Naive thymus-derived CD8-positive, alpha-beta T cell (primary cell): ENCODE measurements around the gene S100A5. TPM values are rescaled to one million over a fixed set of nuclear protein-coding genes. Genes with fewer than 3 reads are reported as not detected.

Experiments used
- ATAC-seq, 2 donors: fragments of 150-1000 bp; cut with Tn5 transposase in 1 of 2; sonication (Bioruptor Pico), chemical (Tn5 transposase) in 1 of 2; 1 replicate in 1 of 2; 2 replicates in 1 of 2; pipeline ENCODE4 v1.10.0; 2021; ENCODE audit warnings: mild to moderate bottlenecking in 2 of 2, moderate library complexity in 2 of 2
- POLR2A ChIA-PET: fragments of 350-600 bp; sonication (Branson Sonifier 250); formaldehyde crosslinking; loops from one replicate; lab custom pipeline; 2021; ENCODE audit warnings: antibody characterized with exemption; lab: Charles Lee
- DNase-seq, 10 donors: peaks; one replicate each; pipeline versions ENCODE4 v3.0.0 to v3.0.0-alpha.2; 2020 to 2022
- H3K27ac Mint-ChIP-seq, 10 donors: one replicate each; pipeline ENCODE4 v1.8.0; 2020 to 2022; ENCODE audit warnings: mild to moderate bottlenecking in 10 of 10, mixed read lengths in 10 of 10, moderate library complexity in 4 of 10, inconsistent platforms in 1 of 10
- H3K27me3 Mint-ChIP-seq, 5 donors: one replicate each; pipeline ENCODE4 v1.8.0; 2021 to 2022; ENCODE audit warnings: mixed read lengths in 5 of 5
- H3K36me3 Mint-ChIP-seq, 3 donors: one replicate each; pipeline ENCODE4 v1.8.0; 2020 to 2022; ENCODE audit warnings: mixed read lengths in 3 of 3, mild to moderate bottlenecking in 2 of 3, inconsistent platforms in 1 of 3
- H3K4me1 Mint-ChIP-seq, 4 donors: one replicate each; pipeline ENCODE4 v1.8.0; 2021 to 2022; ENCODE audit warnings: mixed read lengths in 4 of 4
- H3K4me3 Mint-ChIP-seq, 10 donors: one replicate each; pipeline ENCODE4 v1.8.0; 2020 to 2022; ENCODE audit warnings: mild to moderate bottlenecking in 10 of 10, mixed read lengths in 10 of 10, moderate library complexity in 6 of 10, inconsistent platforms in 1 of 10
- H3K9me3 Mint-ChIP-seq, 9 donors: one replicate each; pipeline ENCODE4 v1.8.0; 2020 to 2022; ENCODE audit warnings: mixed read lengths in 9 of 9, mild to moderate bottlenecking in 3 of 9, inconsistent platforms in 1 of 9, moderate library complexity in 1 of 9
- polyA plus RNA-seq, 3 donors: library from polyadenylated mRNA; unstranded; fragments of 300-500 nt; fragmentation: Illumina TruSeq; gene quantifications; one replicate each; pipeline ENCODE4 v1.2.3, GENCODE V29; 2021
- total RNA-seq, 8 experiments: library from RNA in 2 of 8; stranded (reverse) in 2 of 8; gene quantifications; one replicate each; pipeline ENCODE4 v1.2.3 and lab custom pipeline; 2021 to 2026

Gene S100A5
- total and polyA plus RNA-seq, 5 experiments from 2014 or later: 0.63 to 1.4 (median 0.78) TPM; not detected in 2

GRCh38 chr1:153544453-153545066, 3.8 kb upstream of the S100A5 start:
- no peaks in the 10 kb centered on the region for H3K9me3 Mint-ChIP-seq
- POLR2A ChIA-PET: interaction anchor here (0.7 to 9.7 kb wide), 16 partner anchors 10 to 401 kb away, joined by 3 to 340 read pairs (median 6); partner anchors contain the start of genes CHTOP, ILF2, S100A2 and S100A6
- peak overlapping the region; percentile 88 to 97 (median 92) for H3K4me3 Mint-ChIP-seq
- peak overlapping the region; percentile 96 to 99 (median 97) for H3K27ac Mint-ChIP-seq
- ATAC-seq (no peak), DNase-seq (no peak)
- peaks cover 59 to 88% (median 82%) of the 10 kb centered on the region in 4 donors for H3K4me1 Mint-ChIP-seq
- no peaks in the 10 kb centered on the region for H3K27me3 Mint-ChIP-seq
- peaks cover 0 to 21% (median 12%) of the 10 kb centered on the region in 3 donors for H3K36me3 Mint-ChIP-seq

GRCh38 chr1:153543736-153544135, 3.0 kb upstream of the S100A5 start:
- POLR2A ChIA-PET: interaction anchor here (1.0 to 9.7 kb wide), 7 partner anchors 9 to 90 kb away, joined by 3 to 340 read pairs (median 7); partner anchors contain the start of genes CHTOP and S100A6
- peaks cover 0 to 21% (median 12%) of the 10 kb centered on the region in 3 donors for H3K36me3 Mint-ChIP-seq
- peaks cover 61 to 90% (median 79%) of the 10 kb centered on the region in 4 donors for H3K4me1 Mint-ChIP-seq
- H3K27me3 Mint-ChIP-seq: no peaks in the 10 kb centered on the region
- no peak for ATAC-seq
- DNase-seq: no peak
- H3K27ac Mint-ChIP-seq: peak overlapping the region; percentile 94 to 99 (median 97)
- H3K4me3 Mint-ChIP-seq: peak overlapping the region; percentile 88 to 97 (median 92)
- no peaks in the 10 kb centered on the region for H3K9me3 Mint-ChIP-seq

GRCh38 chr1:153542956-153543711, 2.4 kb upstream of the S100A5 start:
- ATAC-seq (no peak), DNase-seq (no peak)
- Mint-ChIP-seq H3K27ac (peak overlapping the region; percentile 94 to 98 (median 96)), H3K4me3 (peak overlapping the region; percentile 57 to 97 (median 92)), H3K4me1 (peaks cover 58 to 91% (median 77%) of the 10 kb centered on the region in 4 donors), H3K27me3 (no peaks in the 10 kb centered on the region), H3K36me3 (peaks cover 0 to 21% (median 12%) of the 10 kb centered on the region in 3 donors), H3K9me3 (no peaks in the 10 kb centered on the region)
- POLR2A ChIA-PET: interaction anchor here (1.2 to 9.7 kb wide), 3 partner anchors 9 to 91 kb away, joined by 3 to 340 read pairs (median 29); partner anchors contain the start of genes CHTOP and S100A6

GRCh38 chr1:153541641-153542590, 1.2 kb upstream of the S100A5 start:
- Mint-ChIP-seq H3K27me3 (no peaks in the 10 kb centered on the region), H3K36me3 (peaks cover 0 to 21% (median 12%) of the 10 kb centered on the region in 3 donors), H3K9me3 (no peaks in the 10 kb centered on the region), H3K4me1 (peaks cover 58 to 91% (median 83%) of the 10 kb centered on the region in 4 donors), H3K4me3 (peak overlapping the region in 9 of 10 donors; percentile 45 to 94 (median 83)), H3K27ac (peak overlapping the region; percentile 94 to 98 (median 96))
- POLR2A ChIA-PET: interaction anchor here (1.5 to 2.4 kb wide), 2 partner anchors 9 to 92 kb away, joined by 7 to 33 read pairs; partner anchors contain the start of gene CHTOP
- no peak for ATAC-seq
- no peak for DNase-seq

GRCh38 chr1:153539395-153540093, 1.2 kb downstream of the S100A5 start:
- Mint-ChIP-seq H3K36me3 (peaks cover 0 to 21% (median 8%) of the 10 kb centered on the region in 3 donors), H3K27me3 (no peaks in the 10 kb centered on the region), H3K4me1 (peaks cover 53 to 89% (median 81%) of the 10 kb centered on the region in 4 donors), H3K4me3 (peak overlapping the region; percentile 9 to 94 (median 81)), H3K27ac (peak overlapping the region; percentile 94 to 97 (median 95)), H3K9me3 (no peaks in the 10 kb centered on the region)
- no peak for ATAC-seq
- POLR2A ChIA-PET: interaction anchor here (1.4 to 5.0 kb wide), 3 partner anchors 17 to 95 kb away, joined by 3 to 29 read pairs (median 5); partner anchors contain the start of genes CHTOP and S100A2
- no peak for DNase-seq

- Mint-ChIP-seq H3K27ac (peak overlapping the region in 8 of 10 donors; percentile 9 to 98 (median 66)), H3K27me3 (no peaks in the 10 kb centered on the region), H3K4me1 (peaks cover 54 to 88% (median 81%) of the 10 kb centered on the region in 4 donors), H3K4me3 (peak overlapping the region in 2 of 10 donors; percentile 39 to 54), H3K9me3 (no peaks in the 10 kb centered on the region), H3K36me3 (peaks cover 0 to 20% (median 1%) of the 10 kb centered on the region in 3 donors)
- ATAC-seq (no peak), DNase-seq (no peak)
- POLR2A ChIA-PET: interaction anchor here (0.6 to 7.6 kb wide), 5 partner anchors 9 to 194 kb away, joined by 5 to 340 read pairs (median 29); partner anchors contain the start of genes CHTOP, S100A2, S100A3 and S100A4
Observed at GRCh38 chr1:153538315-153538821, 2.4 kb downstream of the S100A5 start.

GRCh38 chr1:153537376-153537730, 3.4 kb downstream of the S100A5 start:
- Mint-ChIP-seq H3K27ac (peak overlapping the region in 9 of 10 donors; percentile 41 to 99 (median 92)), H3K27me3 (no peaks in the 10 kb centered on the region), H3K4me1 (peaks cover 53 to 88% (median 81%) of the 10 kb centered on the region in 4 donors), H3K4me3 (peak overlapping the region in 7 of 10 donors; percentile 24 to 95 (median 60)), H3K36me3 (peaks cover 0 to 16% (median 0%) of the 10 kb centered on the region in 3 donors), H3K9me3 (no peaks in the 10 kb centered on the region)
- ATAC-seq (no peak), DNase-seq (no peak)
- POLR2A ChIA-PET: interaction anchor here (4.1 to 7.6 kb wide), 3 partner anchors 10 to 97 kb away, joined by 29 to 340 read pairs (median 44); partner anchors contain the start of genes CHTOP, S100A3 and S100A4

GRCh38 chr1:153536671-153537375, 3.9 kb downstream of the S100A5 start:
- H3K4me3 Mint-ChIP-seq: peak overlapping the region; percentile 90 to 97 (median 92)
- no peaks in the 10 kb centered on the region for H3K9me3 Mint-ChIP-seq
- POLR2A ChIA-PET: interaction anchor here (0.6 to 7.6 kb wide), 7 partner anchors 11 to 190 kb away, joined by 4 to 340 read pairs (median 18); partner anchors contain the start of genes CHTOP, S100A2, S100A3 and S100A4
- H3K4me1 Mint-ChIP-seq: peaks cover 55 to 88% (median 81%) of the 10 kb centered on the region in 4 donors
- H3K27me3 Mint-ChIP-seq: no peaks in the 10 kb centered on the region
- peaks cover 0 to 16% (median 0%) of the 10 kb centered on the region in 3 donors for H3K36me3 Mint-ChIP-seq
- DNase-seq (no peak), ATAC-seq (no peak)
- H3K27ac Mint-ChIP-seq: peak overlapping the region; percentile 92 to 99 (median 98)

- DNase-seq: peak; percentile 67 to 94 (median 86)
- peak; percentile 79 to 89 for ATAC-seq
- POLR2A ChIA-PET: interaction anchor here (0.6 to 7.6 kb wide), 20 partner anchors 9 to 1249 kb away, joined by 3 to 340 read pairs (median 6); partner anchors contain the start of genes CHTOP, ILF2, INTS3 and RPS27
- H3K9me3 Mint-ChIP-seq: no peaks in the 10 kb centered on the region
- peaks cover 0 to 16% (median 0%) of the 10 kb centered on the region in 3 donors for H3K36me3 Mint-ChIP-seq
- H3K27me3 Mint-ChIP-seq: no peaks in the 10 kb centered on the region
- H3K4me1 Mint-ChIP-seq: peaks cover 48 to 88% (median 79%) of the 10 kb centered on the region in 4 donors
- peak overlapping the region; percentile 90 to 97 (median 92) for H3K4me3 Mint-ChIP-seq
- peak overlapping the region; percentile 92 to 99 (median 98) for H3K27ac Mint-ChIP-seq
Observed at GRCh38 chr1:153536012-153536670, 4.6 kb downstream of the S100A5 start.
